ENCODE measurements around the gene POLR2A. TPM values are rescaled to one million over a fixed set of nuclear protein-coding genes. Genes with fewer than 3 reads are reported as not detected.

Gene POLR2A
- total and polyA plus RNA-seq, 2 of the 13 experiments (the other 11 are each of a cell fraction or from before 2014, with no cell fraction given) = 17.8 to 18.3 TPM

- TF ChIP-seq ZBTB46 (CRISPR knock-in tag; IDR thresholded peaks at IDR 0.05; ENCODE audit: borderline replicate concordance) = no peak
- TF ChIP-seq HDAC1 (CRISPR knock-in tag; IDR thresholded peaks at IDR 0.05) = no peak
- TF ChIP-seq ZNF318 (CRISPR knock-in tag; IDR thresholded peaks at IDR 0.05) = no peak
- TF ChIP-seq PHF8 (CRISPR knock-in tag; IDR thresholded peaks at IDR 0.05) = peak; percentile 50; the same call in 1 of the 2 replicates
- TF ChIP-seq NFYC (CRISPR knock-in tag; IDR thresholded peaks at IDR 0.05) = no peak
- TF ChIP-seq PRMT3 (CRISPR knock-in tag; IDR thresholded peaks at IDR 0.05; ENCODE audit: borderline replicate concordance, low read depth) = no peak; the same call in 1 of the 2 replicates
- TF ChIP-seq ZNF614 (CRISPR knock-in tag; IDR thresholded peaks at IDR 0.05; ENCODE audit: borderline replicate concordance) = no peak
- no peak for TF ChIP-seq ZNF672 (CRISPR knock-in tag; IDR thresholded peaks at IDR 0.05)
- no peak for TF ChIP-seq SIX1 (CRISPR knock-in tag; IDR thresholded peaks at IDR 0.05; ENCODE audit: borderline replicate concordance)
- TF ChIP-seq EEA1 (CRISPR knock-in tag; IDR thresholded peaks at IDR 0.05; ENCODE audit: borderline replicate concordance) = no peak
- peak; percentile 51 for TF ChIP-seq SAP130 (CRISPR knock-in tag; IDR thresholded peaks at IDR 0.05; ENCODE audit: low read depth)
- TF ChIP-seq NONO (IDR thresholded peaks at IDR 0.05) = no peak
- no peak; the same call in 1 of the 2 replicates for TF ChIP-seq NONO (CRISPR knock-in tag; conservative IDR thresholded peaks at IDR 0.05)
- TF ChIP-seq ZNF263 (CRISPR knock-in tag; IDR thresholded peaks at IDR 0.05) = no peak
- TF ChIP-seq, protein P1, sequence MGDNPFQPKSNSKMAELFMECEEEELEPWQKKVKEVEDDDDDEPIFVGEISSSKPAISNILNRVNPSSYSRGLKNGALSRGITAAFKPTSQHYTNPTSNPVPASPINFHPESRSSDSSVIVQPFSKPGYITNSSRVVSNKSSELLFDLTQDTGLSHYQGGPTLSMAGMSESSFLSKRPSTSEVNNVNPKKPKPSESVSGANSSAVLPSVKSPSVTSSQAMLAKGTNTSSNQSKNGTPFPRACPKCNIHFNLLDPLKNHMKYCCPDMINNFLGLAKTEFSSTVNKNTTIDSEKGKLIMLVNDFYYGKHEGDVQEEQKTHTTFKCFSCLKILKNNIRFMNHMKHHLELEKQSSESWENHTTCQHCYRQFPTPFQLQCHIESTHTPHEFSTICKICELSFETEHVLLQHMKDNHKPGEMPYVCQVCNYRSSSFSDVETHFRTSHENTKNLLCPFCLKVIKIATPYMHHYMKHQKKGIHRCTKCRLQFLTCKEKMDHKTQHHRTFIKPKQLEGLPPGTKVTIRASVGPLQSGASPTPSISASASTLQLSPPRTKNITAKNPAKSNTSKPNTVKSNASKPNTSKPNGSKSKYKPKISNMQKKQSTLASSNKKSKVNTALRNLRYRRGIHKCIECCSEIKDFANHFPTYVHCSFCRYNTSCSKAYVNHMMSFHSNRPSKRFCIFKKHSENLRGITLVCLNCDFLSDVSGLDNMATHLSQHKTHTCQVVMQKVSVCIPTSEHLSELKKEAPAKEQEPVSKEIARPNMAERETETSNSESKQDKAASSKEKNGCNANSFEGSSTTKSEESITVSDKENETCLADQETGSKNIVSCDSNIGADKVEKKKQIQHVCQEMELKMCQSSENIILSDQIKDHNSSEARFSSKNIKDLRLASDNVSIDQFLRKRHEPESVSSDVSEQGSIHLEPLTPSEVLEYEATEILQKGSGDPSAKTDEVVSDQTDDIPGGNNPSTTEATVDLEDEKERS (CRISPR knock-in tag; IDR thresholded peaks at IDR 0.05) = no peak
- 0 out of 2 replicates have a peak, but pooled peaks have one; percentile 35 for TF ChIP-seq SMYD3 (CRISPR knock-in tag; IDR thresholded peaks at IDR 0.05)
Measured at GRCh38 chr17:7548585-7549400, 64.6 kb downstream of the POLR2A start, which contains the start of gene TNFSF12 (continued).

Measured in HepG2 (cell line).